Subcutaneous adipose tissue (tissue), 4 donors: Measurements from ENCODE around the gene ADAMTS15. TPM values are rescaled to one million over a fixed set of nuclear protein-coding genes. Genes with fewer than 3 reads are reported as not detected.

Experiments used
- total RNA-seq, 4 donors: library from RNA; depleted of rRNA; stranded (reverse); fragments of >200 nt; gene quantifications; one replicate each; pipeline ENCODE4 v1.1.0, GENCODE V29; 2016
- TF ChIP-seq, protein P1 (sequence below): fragments of 450-650 bp; IDR thresholded peaks from one replicate; pipeline ENCODE4 v1.5.1; 2016; ENCODE audit warnings: low read depth, mild to moderate bottlenecking, control low read depth, antibody characterized with exemption, moderate library complexity

ADAMTS15 gene
- total RNA-seq, 4 donors from 2014 or later: 15.0 to 44.7 (median 26.1) TPM

DNA sequence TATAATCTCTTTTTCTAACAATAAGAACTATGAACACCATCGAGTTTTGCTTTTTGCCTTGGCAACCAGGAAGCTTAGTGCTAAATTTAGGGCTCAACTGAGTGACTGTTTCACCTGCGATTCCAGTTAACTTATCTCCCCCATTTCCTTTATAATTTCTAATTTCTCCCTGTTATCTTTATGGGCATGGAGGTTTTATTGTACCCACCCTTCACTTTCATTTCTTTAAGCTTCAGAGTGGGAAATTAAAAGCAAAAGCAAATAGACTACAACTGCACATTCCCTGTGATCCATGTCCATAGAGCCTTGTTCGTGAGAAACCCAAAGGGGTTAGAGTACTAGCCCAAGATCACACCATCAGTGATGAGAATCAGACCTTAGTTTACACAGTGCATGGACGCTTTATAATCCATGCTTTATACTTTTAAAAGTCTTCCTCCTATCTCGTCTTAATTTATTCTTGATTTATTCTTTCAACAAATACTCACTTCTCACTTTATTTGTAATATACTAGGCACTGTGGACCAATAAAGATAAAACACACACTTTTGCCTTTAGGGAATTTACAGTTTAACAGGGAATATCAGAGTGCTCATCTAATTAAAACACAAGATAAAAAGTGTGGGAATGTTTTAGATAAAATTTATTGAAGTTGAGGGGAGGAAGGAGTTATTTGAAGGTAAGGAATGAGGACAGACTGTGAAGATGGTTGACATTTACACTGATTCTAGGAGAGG lies 40.6 kb downstream of the ADAMTS15 start:
- TF ChIP-seq, protein P1, sequence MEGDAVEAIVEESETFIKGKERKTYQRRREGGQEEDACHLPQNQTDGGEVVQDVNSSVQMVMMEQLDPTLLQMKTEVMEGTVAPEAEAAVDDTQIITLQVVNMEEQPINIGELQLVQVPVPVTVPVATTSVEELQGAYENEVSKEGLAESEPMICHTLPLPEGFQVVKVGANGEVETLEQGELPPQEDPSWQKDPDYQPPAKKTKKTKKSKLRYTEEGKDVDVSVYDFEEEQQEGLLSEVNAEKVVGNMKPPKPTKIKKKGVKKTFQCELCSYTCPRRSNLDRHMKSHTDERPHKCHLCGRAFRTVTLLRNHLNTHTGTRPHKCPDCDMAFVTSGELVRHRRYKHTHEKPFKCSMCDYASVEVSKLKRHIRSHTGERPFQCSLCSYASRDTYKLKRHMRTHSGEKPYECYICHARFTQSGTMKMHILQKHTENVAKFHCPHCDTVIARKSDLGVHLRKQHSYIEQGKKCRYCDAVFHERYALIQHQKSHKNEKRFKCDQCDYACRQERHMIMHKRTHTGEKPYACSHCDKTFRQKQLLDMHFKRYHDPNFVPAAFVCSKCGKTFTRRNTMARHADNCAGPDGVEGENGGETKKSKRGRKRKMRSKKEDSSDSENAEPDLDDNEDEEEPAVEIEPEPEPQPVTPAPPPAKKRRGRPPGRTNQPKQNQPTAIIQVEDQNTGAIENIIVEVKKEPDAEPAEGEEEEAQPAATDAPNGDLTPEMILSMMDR: no peak

DNA sequence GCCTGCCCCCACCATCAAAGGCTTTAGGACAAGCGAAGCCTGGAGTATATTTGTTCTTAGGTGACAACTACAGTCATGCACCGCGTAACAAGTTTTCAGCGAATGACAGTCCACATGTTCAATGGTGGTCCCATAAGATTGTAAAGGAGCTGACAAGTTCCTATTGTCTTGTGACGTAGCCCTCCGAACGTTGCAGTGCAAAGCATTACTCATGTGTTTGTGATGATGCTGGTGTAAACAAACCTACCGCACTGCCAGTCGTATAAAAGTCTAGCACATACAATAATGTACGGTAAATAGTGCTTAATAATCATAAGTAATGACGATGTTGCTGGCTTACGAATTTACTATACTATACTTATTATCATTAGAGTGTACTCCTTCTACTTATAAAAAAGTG lies 41.3 kb downstream of the ADAMTS15 start:
- TF ChIP-seq, protein P1: no peak

DNA sequence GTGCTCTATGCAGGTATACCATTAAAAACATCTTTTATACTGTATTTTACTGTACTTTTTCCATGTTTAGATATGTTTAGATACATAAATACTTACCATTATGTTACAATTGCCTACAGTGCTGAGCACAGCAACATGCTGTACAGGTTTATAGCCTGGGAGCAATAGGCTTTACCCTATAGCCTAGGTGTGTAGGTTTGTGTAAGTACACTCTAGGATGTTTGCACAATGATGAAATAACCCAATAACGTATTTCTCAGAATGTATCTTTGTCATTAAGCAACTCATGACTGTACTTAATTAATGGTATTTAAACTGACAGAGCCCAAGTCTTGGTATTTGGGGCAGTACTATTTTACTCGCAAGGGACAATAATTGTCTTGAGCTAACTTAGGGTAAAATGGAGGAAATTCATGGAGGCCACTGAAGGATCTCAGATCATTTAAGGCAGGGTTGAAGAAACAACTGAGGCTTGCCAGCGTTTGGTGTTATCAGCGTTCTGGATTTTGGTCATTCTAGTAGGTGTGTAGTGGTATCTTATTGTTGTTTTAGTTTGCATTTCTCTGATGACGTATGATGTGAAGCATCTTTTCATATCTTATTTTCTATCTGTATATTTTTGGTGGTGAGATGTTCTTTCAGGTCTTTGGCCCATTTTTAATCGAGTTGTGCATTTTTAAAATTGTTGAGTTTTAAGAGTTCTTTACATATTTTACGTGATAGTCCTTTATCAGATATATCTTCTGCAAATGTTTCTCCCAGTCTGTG lies 42.4 kb downstream of the ADAMTS15 start:
- TF ChIP-seq, protein P1: no peak

DNA sequence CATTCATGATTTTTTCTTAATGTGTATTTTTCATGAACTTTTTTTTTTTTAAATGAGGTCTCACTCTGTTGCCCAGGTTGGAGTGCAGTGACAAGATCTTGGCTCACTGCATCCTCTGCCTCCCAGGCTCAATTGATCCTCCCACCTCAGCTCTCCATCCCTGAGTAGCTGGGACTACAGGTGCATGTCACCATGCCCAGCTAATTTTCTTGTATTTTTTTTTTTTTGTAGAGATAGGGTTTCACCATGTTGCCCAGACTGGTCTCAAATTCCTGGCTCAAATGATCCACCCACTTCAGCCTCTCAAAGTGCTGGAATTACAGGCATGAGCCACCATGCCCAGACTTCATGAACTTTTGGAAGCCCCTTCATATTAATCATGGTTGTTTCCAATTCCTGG lies 49.7 kb downstream of the ADAMTS15 start:
- TF ChIP-seq, protein P1: no peak

DNA sequence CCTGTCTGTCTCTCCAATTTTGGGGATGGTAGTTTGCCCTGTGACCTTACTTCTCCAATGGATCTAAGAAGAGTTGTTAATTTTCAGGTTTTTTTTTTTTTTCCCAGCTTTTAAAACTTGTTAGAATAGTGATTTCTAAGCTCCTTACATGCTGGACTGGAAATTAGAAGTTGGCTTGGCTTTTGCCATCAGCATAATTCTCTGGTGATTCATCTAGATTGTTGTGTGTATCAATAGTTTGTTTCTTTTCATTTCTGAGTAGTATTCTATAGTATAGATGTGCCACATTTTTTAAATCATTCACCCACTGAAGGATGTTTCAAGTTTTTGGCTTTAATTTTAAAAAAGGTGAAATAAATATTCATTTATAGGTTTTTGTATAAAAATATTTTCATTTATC lies 51.4 kb downstream of the ADAMTS15 start:
- TF ChIP-seq, protein P1: no peak

DNA sequence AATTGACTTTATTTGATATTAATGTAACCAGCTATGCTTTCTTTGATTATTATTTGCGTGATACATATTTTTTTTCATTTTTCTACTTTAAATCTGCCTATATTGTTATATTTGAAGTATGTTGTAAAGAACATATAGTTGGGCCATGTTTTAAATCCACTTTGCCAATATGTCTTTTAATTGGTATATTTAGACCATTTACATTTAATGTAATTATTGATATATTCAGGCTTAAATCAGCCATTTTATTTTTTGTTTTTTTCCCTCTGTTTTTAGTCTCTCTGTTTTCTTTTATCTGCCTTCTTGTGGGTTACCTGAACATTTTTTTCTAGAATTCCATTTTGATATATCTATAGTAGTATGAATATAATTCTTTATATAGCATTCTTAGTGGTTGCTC lies 55.9 kb downstream of the ADAMTS15 start:
- TF ChIP-seq, protein P1: no peak

DNA sequence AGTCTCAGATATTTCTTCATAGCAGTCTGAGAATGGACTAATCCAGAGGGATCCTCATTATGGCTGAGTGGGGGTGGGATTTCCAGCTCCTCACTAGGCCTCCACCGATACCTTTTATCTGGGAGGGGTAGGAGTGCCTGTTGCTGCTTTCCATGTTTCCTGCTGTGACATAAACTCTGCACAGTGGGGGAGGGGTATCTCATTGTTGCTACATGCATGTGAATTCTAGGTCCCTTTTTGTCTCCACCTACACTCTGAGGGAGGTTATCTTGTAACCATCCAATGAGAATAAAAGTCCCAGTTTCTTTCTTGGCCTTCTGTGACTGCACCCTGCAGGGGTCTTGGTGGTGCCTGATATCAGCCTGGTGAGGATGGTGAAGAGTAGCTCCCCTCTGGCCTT lies 60.5 kb downstream of the ADAMTS15 start:
- TF ChIP-seq, protein P1: no peak
